Osteocyte (in vitro differentiated cells): Measurements from ENCODE around the gene ATAT1. TPM values are rescaled to one million over a fixed set of nuclear protein-coding genes. Genes with fewer than 3 reads are reported as not detected.
"Not testable (repeated sequence)": the region's sequence is repeated elsewhere in the genome, so short reads cannot be mapped to it uniquely, and the experiment has no call there.

Experiments
- DNase-seq: peaks from one replicate; pipeline ENCODE4 v3.0.0; 2021; ENCODE audit warnings: mixed read lengths; ENCODE audit not compliant: unreplicated experiment; ENCODE audit errors: extremely low spot score
- H3K27ac Mint-ChIP-seq: one replicate; pipeline ENCODE4 v1.8.0; 2021; ENCODE audit warnings: mild to moderate bottlenecking, mixed read lengths; ENCODE audit not compliant: unreplicated experiment
- H3K27me3 Mint-ChIP-seq: one replicate; pipeline ENCODE4 v1.8.0; 2021; ENCODE audit warnings: mixed read lengths; ENCODE audit not compliant: unreplicated experiment
- H3K36me3 Mint-ChIP-seq: one replicate; pipeline ENCODE4 v1.8.0; 2021; ENCODE audit warnings: mixed read lengths; ENCODE audit not compliant: unreplicated experiment
- H3K4me1 Mint-ChIP-seq: one replicate; pipeline ENCODE4 v1.8.0; 2021; ENCODE audit warnings: mixed read lengths; ENCODE audit not compliant: unreplicated experiment
- H3K4me3 Mint-ChIP-seq: one replicate; pipeline ENCODE4 v1.8.0; 2021; ENCODE audit warnings: mild to moderate bottlenecking, moderate library complexity, mixed read lengths; ENCODE audit not compliant: unreplicated experiment
- H3K9me3 Mint-ChIP-seq: one replicate; pipeline ENCODE4 v1.8.0; 2021; ENCODE audit warnings: mixed read lengths; ENCODE audit not compliant: unreplicated experiment
- total RNA-seq: library from RNA; stranded (reverse); gene quantifications from 2 replicates; pipeline ENCODE4 v1.2.1, GENCODE V29; 2021
- TF ChIP-seq, protein P1 (sequence below): fragments of 200-600 bp; sonication (generic); IDR thresholded peaks from 2 replicates; pipeline ENCODE4 v1.5.0; 2021; ENCODE audit warnings: antibody characterized with exemption, mild to moderate bottlenecking, moderate library complexity

The ATAT1 gene
- total RNA-seq, 1 donor from 2014 or later = 20.0 TPM

DNA sequence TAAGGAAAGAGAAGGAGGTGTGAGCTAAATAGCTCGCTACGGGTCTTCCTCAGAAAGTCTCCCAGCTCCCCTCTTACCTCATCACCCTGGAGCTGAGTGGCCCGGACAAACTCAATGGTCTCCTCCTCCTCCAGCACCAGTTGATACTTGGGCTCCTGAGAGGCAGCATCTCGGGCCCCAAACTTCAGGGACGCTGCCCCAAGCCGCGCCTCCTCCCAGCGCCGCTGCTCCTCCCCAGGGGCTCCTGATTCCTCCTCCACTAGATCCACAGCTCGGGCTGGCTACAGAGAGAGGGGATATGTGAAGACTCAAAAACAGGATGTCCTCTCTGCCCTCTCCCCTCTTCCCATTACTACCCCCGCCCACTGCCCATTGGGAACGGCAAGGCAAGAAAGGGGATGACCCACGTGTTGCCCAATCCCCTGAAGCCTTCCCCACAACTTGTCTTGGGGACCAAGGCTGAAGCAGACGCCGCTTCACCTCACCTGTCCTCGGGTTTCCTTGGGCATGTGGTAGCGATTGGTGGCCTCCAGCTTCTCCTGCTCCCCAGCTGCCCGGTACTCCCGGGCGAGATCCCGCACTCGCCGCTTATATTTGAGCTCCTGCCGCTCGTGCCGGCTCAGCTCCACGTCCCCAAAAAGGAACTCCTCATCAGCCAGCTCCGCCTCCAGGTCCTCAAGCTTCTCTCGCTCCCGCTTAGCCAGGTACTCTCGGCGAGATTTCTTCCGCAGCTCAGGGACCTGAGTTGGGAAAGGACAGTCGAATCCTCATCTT, 38.5 kb downstream of the ATAT1 start:
- peaks cover 44% of the 10 kb centered on the region for H3K36me3 Mint-ChIP-seq
- H3K4me3 Mint-ChIP-seq = no peak overlapping the region
- no peaks in the 10 kb centered on the region for H3K4me1 Mint-ChIP-seq
- TF ChIP-seq, protein P1, sequence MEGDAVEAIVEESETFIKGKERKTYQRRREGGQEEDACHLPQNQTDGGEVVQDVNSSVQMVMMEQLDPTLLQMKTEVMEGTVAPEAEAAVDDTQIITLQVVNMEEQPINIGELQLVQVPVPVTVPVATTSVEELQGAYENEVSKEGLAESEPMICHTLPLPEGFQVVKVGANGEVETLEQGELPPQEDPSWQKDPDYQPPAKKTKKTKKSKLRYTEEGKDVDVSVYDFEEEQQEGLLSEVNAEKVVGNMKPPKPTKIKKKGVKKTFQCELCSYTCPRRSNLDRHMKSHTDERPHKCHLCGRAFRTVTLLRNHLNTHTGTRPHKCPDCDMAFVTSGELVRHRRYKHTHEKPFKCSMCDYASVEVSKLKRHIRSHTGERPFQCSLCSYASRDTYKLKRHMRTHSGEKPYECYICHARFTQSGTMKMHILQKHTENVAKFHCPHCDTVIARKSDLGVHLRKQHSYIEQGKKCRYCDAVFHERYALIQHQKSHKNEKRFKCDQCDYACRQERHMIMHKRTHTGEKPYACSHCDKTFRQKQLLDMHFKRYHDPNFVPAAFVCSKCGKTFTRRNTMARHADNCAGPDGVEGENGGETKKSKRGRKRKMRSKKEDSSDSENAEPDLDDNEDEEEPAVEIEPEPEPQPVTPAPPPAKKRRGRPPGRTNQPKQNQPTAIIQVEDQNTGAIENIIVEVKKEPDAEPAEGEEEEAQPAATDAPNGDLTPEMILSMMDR = no peak
- no peak for DNase-seq
- no peaks in the 10 kb centered on the region for H3K27me3 Mint-ChIP-seq
- H3K9me3 Mint-ChIP-seq = no peaks in the 10 kb centered on the region
- H3K27ac Mint-ChIP-seq = no peak overlapping the region

- not testable (repeated sequence) for H3K4me3 Mint-ChIP-seq, H3K27ac Mint-ChIP-seq, H3K9me3 Mint-ChIP-seq, H3K27me3 Mint-ChIP-seq, H3K4me1 Mint-ChIP-seq, DNase-seq
- H3K36me3 Mint-ChIP-seq = peaks cover 49% of the 10 kb centered on the region
Measured at GRCh38 chr6:30666300-30666699, 39.6 kb downstream of the ATAT1 start.

DNA sequence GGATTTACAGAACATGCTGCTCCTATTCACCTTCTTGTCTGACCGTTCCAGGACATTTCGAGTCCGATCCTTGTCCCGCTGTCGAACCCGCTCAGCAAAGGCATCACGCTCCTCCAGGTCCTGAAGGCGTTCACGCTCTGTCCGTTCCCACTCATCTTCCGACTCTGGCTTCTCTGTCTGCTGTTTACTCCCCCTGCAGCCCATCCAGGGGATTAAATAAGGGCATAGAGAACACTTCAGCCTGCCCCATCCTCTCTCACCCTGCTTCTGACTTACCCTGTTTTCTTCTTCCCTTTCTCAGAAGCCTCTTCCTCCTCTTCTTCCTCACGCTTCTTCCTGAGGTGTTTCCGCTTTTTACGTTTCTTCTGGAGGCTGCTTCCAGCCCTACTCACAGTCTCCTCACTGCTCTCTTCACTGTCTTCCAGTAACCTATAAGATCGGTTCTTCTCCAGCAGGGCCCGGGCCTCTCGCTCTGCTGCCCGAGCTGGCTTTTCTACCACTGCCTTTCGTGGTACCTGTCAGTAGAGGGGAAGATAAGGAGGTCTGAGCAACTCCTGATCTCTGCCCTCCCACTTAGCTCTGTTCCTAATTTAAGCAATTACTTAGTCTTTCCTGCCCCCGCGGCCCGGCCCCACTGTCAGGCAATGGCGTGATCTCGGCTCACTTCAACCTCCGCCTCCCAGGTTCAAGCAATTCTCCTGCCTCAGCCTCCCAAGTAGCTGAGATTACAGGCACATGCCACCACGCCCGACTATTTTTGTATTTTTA, 44.3 kb downstream of the ATAT1 start:
- peaks cover 19% of the 10 kb centered on the region for H3K4me1 Mint-ChIP-seq
- no peaks in the 10 kb centered on the region for H3K27me3 Mint-ChIP-seq
- peak overlapping the region; percentile 58 for H3K4me3 Mint-ChIP-seq
- H3K36me3 Mint-ChIP-seq = peaks cover 15% of the 10 kb centered on the region
- TF ChIP-seq, protein P1 = peak; percentile 22
- peak overlapping the region; percentile 68 for H3K27ac Mint-ChIP-seq
- no peak for DNase-seq
- no peaks in the 10 kb centered on the region for H3K9me3 Mint-ChIP-seq

DNA sequence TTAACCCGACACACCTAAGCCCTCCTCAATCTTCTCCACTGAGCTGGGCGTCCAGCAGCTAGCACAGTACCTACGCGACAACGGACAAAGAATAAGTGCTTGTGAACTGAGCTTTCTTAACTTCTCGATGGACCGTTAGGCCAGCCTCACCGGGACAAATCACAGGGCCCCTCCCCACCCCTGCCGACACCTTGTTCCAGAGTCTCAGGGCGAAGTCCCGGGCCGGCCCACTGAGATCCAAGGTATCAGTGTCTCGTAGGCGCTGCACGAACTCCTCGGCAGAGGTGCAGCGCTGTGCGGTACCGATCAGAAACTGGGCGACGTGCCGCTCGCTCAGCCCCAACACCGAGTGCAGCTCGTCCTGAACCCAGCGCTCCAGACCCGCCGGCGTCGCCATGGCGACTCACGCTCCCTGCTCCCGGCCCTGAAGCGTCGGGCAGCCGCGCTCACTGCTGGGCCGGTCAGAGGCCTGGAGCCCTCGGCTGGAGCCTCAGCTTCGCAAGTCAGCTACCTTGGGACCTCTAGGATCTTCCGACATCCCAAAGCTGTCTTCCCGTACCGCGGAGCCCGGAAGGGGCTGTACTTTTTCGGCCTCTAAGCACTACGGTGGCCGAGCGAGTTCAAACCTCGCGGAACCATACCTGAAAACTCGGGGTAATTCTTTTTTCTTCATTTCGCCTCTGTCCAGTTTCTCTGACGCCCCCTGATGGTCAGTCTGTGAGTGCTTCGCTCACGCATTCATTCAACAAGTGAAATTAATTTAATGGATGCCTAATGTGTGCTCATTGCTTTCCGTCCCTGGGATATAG, 46.0 kb downstream of the ATAT1 start, which contains the start of gene DHX16:
DHX16 (minus strand) TSS at position 562 of the 809 bp plus-strand sequence; CDS start at position 397, 165 bp downstream.
- no peaks in the 10 kb centered on the region for H3K9me3 Mint-ChIP-seq
- TF ChIP-seq, protein P1 = peak; percentile 91
- H3K4me3 Mint-ChIP-seq = peak within 1 kb of the TSS; percentile 87
- H3K4me1 Mint-ChIP-seq = peaks cover 22% of the 10 kb centered on the region
- peak; percentile 97 for DNase-seq
- H3K36me3 Mint-ChIP-seq = peaks cover 19% of the 10 kb centered on the region
- H3K27me3 Mint-ChIP-seq = no peaks in the 10 kb centered on the region
- H3K27ac Mint-ChIP-seq = peak within 1 kb of the TSS; percentile 70

DNA sequence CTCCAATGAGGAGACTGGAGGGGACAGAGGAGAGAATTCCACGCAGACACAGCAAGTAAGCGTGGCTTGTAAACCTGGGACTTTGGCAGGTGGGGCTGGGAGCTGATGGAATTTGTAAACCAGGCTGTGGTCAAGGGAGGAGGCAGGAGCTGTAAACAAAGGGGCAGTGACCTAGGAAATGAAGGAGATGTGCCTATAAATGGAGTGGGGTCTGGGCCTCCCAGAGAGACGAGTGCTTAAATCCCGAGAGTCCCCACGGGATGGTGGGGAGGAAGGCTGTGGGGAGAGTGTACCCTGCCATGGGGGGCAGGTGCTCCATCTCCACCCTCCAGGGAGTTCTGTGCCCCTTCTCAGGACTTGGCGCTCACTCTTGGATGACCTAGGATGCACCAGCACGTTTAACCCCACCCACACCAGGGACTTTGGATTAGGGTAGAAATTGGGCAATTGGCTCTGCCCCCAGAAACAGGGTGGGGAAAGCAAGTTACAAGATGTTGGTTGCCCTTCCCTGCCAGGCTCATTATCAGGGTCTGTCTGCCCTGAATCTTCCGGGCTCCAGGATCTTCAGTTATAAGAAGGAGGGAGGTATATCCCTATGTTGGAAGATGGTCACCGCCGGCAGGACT, 50.1 kb downstream of the ATAT1 start:
- Mint-ChIP-seq H3K4me3 (no peak overlapping the region), H3K27me3 (no peaks in the 10 kb centered on the region), H3K9me3 (no peaks in the 10 kb centered on the region)

More for the DNA sequence above, 50.1 kb downstream of the ATAT1 start:
- DNase-seq = no peak
- Mint-ChIP-seq H3K27ac (no peak overlapping the region), H3K4me1 (peaks cover 46% of the 10 kb centered on the region), H3K36me3 (peaks cover 20% of the 10 kb centered on the region)
- TF ChIP-seq, protein P1 = no peak
